GM12878 (cell line): Measurements from ENCODE around the gene SVBP. TPM values are rescaled to one million over a fixed set of nuclear protein-coding genes. Genes with fewer than 3 reads are reported as not detected.
A peak's percentile ranks its signal among the peaks of the same experiment; 100 is the strongest.

Experiments
- ATAC-seq: fragments of 200-7000 bp; cut with Tn5 transposase; 3 replicates; pipeline ENCODE4 v1.9.1; 2020; ENCODE audit warnings: mild to moderate bottlenecking, moderate library complexity
- BruUV-seq: library from RNA; stranded (reverse); fragments of 400-500 nt; replicated peaks from 2 replicates; lab custom pipeline; 2021; lab: Mats Ljungman, UMichigan
- CTCF ChIA-PET: fragments of 300-600 bp; sonication (Branson Sonifier 250); formaldehyde crosslinking; extraction: SDS; loops from one replicate; lab custom pipeline; 2021; ENCODE audit warnings: inconsistent platforms; lab: Yijun Ruan, JAX
- POLR2A ChIA-PET: fragments of 350-600 bp; formaldehyde crosslinking; extraction: SDS; loops from one replicate; lab custom pipeline; 2021; ENCODE audit warnings: inconsistent platforms; lab: Charles Lee
- RAD21 ChIA-PET: fragments of 300-600 bp; sonication (Branson Sonifier 250); formaldehyde crosslinking; loops from one replicate; lab custom pipeline; 2023; ENCODE audit warnings: antibody characterized with exemption; ENCODE audit not compliant: unreplicated experiment; lab: Charles Lee
- SMC1A ChIA-PET: fragments of 300-600 bp; sonication (Branson Sonifier 250); formaldehyde crosslinking; loops from one replicate; lab custom pipeline; 2023; ENCODE audit not compliant: unreplicated experiment, uncharacterized antibody; lab: Charles Lee
- DNase-seq: peaks from one replicate; pipeline ENCODE4 v3.0.0-alpha.2; 2011; ENCODE audit warnings: low read depth, low spot score
- FAIRE-seq: peaks from 3 replicates; lab custom pipeline; 2011; peaks lifted over from hg19 to GRCh38; lab: Jason Lieb, UNC
- H2AFZ ChIP-seq: 2 replicates; pipeline ENCODE4 v1.6.0; 2011; ENCODE audit warnings: low read depth, low read length, control low read depth; ENCODE audit not compliant: control insufficient read depth
- H3K27ac ChIP-seq: 2 replicates; pipeline ENCODE4 v1.5.1; 2011; ENCODE audit warnings: control low read depth; ENCODE audit not compliant: control insufficient read depth, insufficient read depth
- H3K27me3 ChIP-seq, 2 experiments: replicated peaks in 1 of 2; 2 replicates each; pipeline versions ENCODE4 v1.6.0 to v1.6.1; 2011; ENCODE audit warnings: low read length in 1 of 2; ENCODE audit not compliant: control insufficient read depth in 2 of 2, insufficient read depth in 2 of 2
- H3K36me3 ChIP-seq, 2 experiments: 2 replicates each; pipeline ENCODE4 v1.5.1; 2011; ENCODE audit warnings: low read length in 1 of 2; ENCODE audit not compliant: control insufficient read depth in 2 of 2, insufficient read depth in 2 of 2
- H3K4me1 ChIP-seq: 2 replicates; pipeline ENCODE4 v1.6.1; 2011; ENCODE audit warnings: mild to moderate bottlenecking, low read length, moderate library complexity, mixed read lengths; ENCODE audit not compliant: control insufficient read depth, insufficient read depth
- H3K4me2 ChIP-seq: 2 replicates; pipeline ENCODE4 v1.6.0; 2011; ENCODE audit warnings: control low read depth; ENCODE audit not compliant: control insufficient read depth, insufficient read depth
- H3K4me3 ChIP-seq: fragments of 200-600 bp; sonication (generic); 2 replicates; pipeline ENCODE4 v1.5.1; 2016
- H3K79me2 ChIP-seq: 2 replicates; pipeline ENCODE4 v1.6.0; 2011; ENCODE audit warnings: low read length; ENCODE audit not compliant: control insufficient read depth, insufficient read depth
- H3K9ac ChIP-seq: 2 replicates; pipeline ENCODE4 v1.8.0; 2011; ENCODE audit warnings: low read length, control low read depth, mixed read lengths; ENCODE audit not compliant: control insufficient read depth, insufficient read depth
- H3K9me3 ChIP-seq: replicated peaks from 3 replicates; pipeline ENCODE4 v1.5.1; 2011; ENCODE audit warnings: mild to moderate bottlenecking, low read length; ENCODE audit not compliant: control insufficient read depth, insufficient read depth
- H4K20me1 ChIP-seq: 2 replicates; pipeline ENCODE4 v1.6.0; 2011; ENCODE audit not compliant: control insufficient read depth, insufficient read depth
- ATF7 ChIP-seq: fragments of 450-650 bp; IDR thresholded peaks from 2 replicates; pipeline ENCODE4 v1.6.1; 2016; ENCODE audit warnings: low read depth, mild to moderate bottlenecking
- BCL11A ChIP-seq: IDR thresholded peaks from 2 replicates; pipeline ENCODE4 v1.6.1; 2011; ENCODE audit warnings: low read depth, low read length
- BMI1 ChIP-seq: fragments of 450-650 bp; IDR thresholded peaks from 2 replicates; pipeline ENCODE4 v1.6.1; 2016; ENCODE audit warnings: mild to moderate bottlenecking, moderate library complexity, borderline replicate concordance
- CBFB ChIP-seq: IDR thresholded peaks from 2 replicates; pipeline ENCODE4 v1.6.1; 2016; ENCODE audit warnings: antibody characterized with exemption, low read depth
- FOXK2 ChIP-seq: fragments of 450-650 bp; IDR thresholded peaks from 2 replicates; pipeline ENCODE4 v1.6.1; 2017; ENCODE audit warnings: mild to moderate bottlenecking, moderate library complexity
- JUNB ChIP-seq: IDR thresholded peaks from 2 replicates; pipeline ENCODE4 v1.6.1; 2016; ENCODE audit warnings: antibody characterized with exemption, mild to moderate bottlenecking
- MEF2B ChIP-seq: fragments of 450-650 bp; IDR thresholded peaks from 2 replicates; pipeline ENCODE4 v1.6.1; 2018; ENCODE audit warnings: mild to moderate bottlenecking, moderate library complexity; ENCODE audit not compliant: partially characterized antibody, poor library complexity, severe bottlenecking
- PKNOX1 ChIP-seq: fragments of 450-650 bp; IDR thresholded peaks from 2 replicates; pipeline ENCODE4 v1.6.1; 2016; ENCODE audit warnings: mild to moderate bottlenecking
- RFX5 ChIP-seq: IDR thresholded peaks from 2 replicates; pipeline ENCODE4 v1.6.1; 2011; ENCODE audit warnings: low read depth, low read length, improper control_type of control experiment
- SMC3 ChIP-seq: IDR thresholded peaks from 2 replicates; pipeline ENCODE4 v1.6.1; 2011; ENCODE audit warnings: low read length, improper control_type of control experiment, borderline replicate concordance
- WGBS: methylation state at CpG from one replicate; pipeline ENCODE4 v1.1.6; 2016; ENCODE audit warnings: low lambda C conversion rate; ENCODE audit not compliant: insufficient replicate concordance, insufficient coverage; ENCODE audit errors: missing lambda C conversion rate; 5-methylcytosine and 5-hydroxymethylcytosine counted together
- in situ Hi-C: fragments of 300-500 bp; cut with MboI; formaldehyde crosslinking; loops from 9 replicates; pipeline ENCODE4 v1.14.3; 2018; ENCODE audit warnings: mixed read lengths
- intact Hi-C: fragments of 100-400 bp; cut with micrococcal nuclease; formaldehyde crosslinking; loops from one replicate; pipeline ENCODE4 v1.14.2; 2022; ENCODE audit not compliant: unreplicated experiment
- polyA plus RNA-seq, 11 experiments: library from polyadenylated mRNA; depleted of rRNA in 4 of 11; unstranded in 6 of 11; stranded (reverse) in 5 of 11; fragments of >200 nt; fragmentation: Nextera tagmentation in 4 of 11; fragmentation: Illumina TruSeq in 1 of 11; extraction: Ambion mirVana in 4 of 11; extraction: Trizol in 1 of 11; gene quantifications; 1 replicate in 1 of 11; 2 replicates in 10 of 11; pipeline versions ENCODE4 v1.2.1 to v1.2.3, GENCODE V29; 2011 to 2016; ENCODE audit warnings: inconsistent platforms in 2 of 11, missing spikeins in 2 of 11, low read depth in 1 of 11
- total RNA-seq, 4 experiments: library from RNA; depleted of rRNA in 3 of 4; stranded (reverse); fragments of >200 nt in 3 of 4; fragmentation: Illumina TruSeq in 1 of 4; extraction: Trizol in 1 of 4; gene quantifications; 2 replicates each; pipeline versions ENCODE4 v1.2.1 to v1.2.3, GENCODE V29; 2013 to 2021
- TF ChIP-seq, protein P1 (sequence below): fragments of 450-650 bp; conservative IDR thresholded peaks from 2 replicates; pipeline ENCODE4 v1.6.1; 2017; ENCODE audit warnings: mild to moderate bottlenecking, moderate library complexity

SVBP gene
- total and polyA plus RNA-seq, 10 of the 15 experiments (the other 5 are each of a cell fraction or from before 2014, with no cell fraction given), result 12.6 to 29.5 (median 19.8) TPM

- TF ChIP-seq, protein P1, sequence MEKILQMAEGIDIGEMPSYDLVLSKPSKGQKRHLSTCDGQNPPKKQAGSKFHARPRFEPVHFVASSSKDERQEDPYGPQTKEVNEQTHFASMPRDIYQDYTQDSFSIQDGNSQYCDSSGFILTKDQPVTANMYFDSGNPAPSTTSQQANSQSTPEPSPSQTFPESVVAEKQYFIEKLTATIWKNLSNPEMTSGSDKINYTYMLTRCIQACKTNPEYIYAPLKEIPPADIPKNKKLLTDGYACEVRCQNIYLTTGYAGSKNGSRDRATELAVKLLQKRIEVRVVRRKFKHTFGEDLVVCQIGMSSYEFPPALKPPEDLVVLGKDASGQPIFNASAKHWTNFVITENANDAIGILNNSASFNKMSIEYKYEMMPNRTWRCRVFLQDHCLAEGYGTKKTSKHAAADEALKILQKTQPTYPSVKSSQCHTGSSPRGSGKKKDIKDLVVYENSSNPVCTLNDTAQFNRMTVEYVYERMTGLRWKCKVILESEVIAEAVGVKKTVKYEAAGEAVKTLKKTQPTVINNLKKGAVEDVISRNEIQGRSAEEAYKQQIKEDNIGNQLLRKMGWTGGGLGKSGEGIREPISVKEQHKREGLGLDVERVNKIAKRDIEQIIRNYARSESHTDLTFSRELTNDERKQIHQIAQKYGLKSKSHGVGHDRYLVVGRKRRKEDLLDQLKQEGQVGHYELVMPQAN, result no peak
- TF ChIP-seq FOXK2, result no peak
Measured at GRCh38 chr1:42769811-42770210, 47.4 kb downstream of the SVBP start (continued).

GRCh38 chr1:42768172-42768571 is 49.0 kb downstream of the SVBP start:
- Histone ChIP-seq H3K4me2 (peak overlapping the region; percentile 90), H3K9me3 (no peaks in the 10 kb centered on the region), H4K20me1 (no peaks in the 10 kb centered on the region), H3K36me3 (0 out of 4 replicates have a peak, but pooled peaks cover 0 to 6% of the 10 kb centered on the region in 2 experiments), H3K79me2 (peaks cover 64% of the 10 kb centered on the region), H3K4me3 (peak overlapping the region; percentile 84), H3K9ac (peak overlapping the region; percentile 84), H3K4me1 (peaks cover 4% of the 10 kb centered on the region; the same call in 1 of the 2 replicates), H3K27me3 (no peaks in the 10 kb centered on the region), H3K27ac (peak overlapping the region; percentile 84), H2AFZ (no peak overlapping the region)
- no peak for ATAC-seq
- in situ Hi-C loops (no loop called here), intact Hi-C loops (loop anchor here (5.0 kb wide), 2 partner anchors 79 to 86 kb away; partner anchors contain the start of genes YBX1 and ZNF691)
- RAD21 ChIA-PET, result interaction anchor here (1.7 to 4.3 kb wide), 3 partner anchors 10 to 110 kb away, joined by 5 to 25 read pairs (median 20); partner anchors contain the start of genes ERMAP, PPIH and SVBP
- SMC1A ChIA-PET, result interaction anchor here (1.0 to 4.0 kb wide), 5 partner anchors 8 to 305 kb away, joined by 3 to 21 read pairs (median 4); no protein-coding TSS in a partner anchor
- FAIRE-seq, result no peak
- CTCF ChIA-PET, result interaction anchor here (1.0 to 6.5 kb wide), 9 partner anchors 9 to 424 kb away, joined by 3 to 28 read pairs (median 6); partner anchors contain the start of gene ZNF691
- POLR2A ChIA-PET, result interaction anchor here (0.6 to 3.8 kb wide), 11 partner anchors 9 to 882 kb away, joined by 3 to 53 read pairs (median 4); partner anchors contain the start of genes CFAP57, EBNA1BP2, ERMAP and KDM4A
- TF ChIP-seq CBFB (no peak), JUNB (no peak), ATF7 (no peak), BCL11A (no peak), BMI1 (no peak), MEF2B (no peak), PKNOX1 (no peak), RFX5 (no peak), SMC3 (no peak)
- DNase-seq, result no peak
- 71% methylated on average over 2 of the region's 2 CpGs for WGBS
- TSS peak; percentile 73 for BruUV-seq
